ENCODE measurements around the gene DENND4B.
"Not testable (repeated sequence)": the region's sequence is repeated elsewhere in the genome, so short reads cannot be mapped to it uniquely, and the experiment has no call there.

The DENND4B gene

DNA sequence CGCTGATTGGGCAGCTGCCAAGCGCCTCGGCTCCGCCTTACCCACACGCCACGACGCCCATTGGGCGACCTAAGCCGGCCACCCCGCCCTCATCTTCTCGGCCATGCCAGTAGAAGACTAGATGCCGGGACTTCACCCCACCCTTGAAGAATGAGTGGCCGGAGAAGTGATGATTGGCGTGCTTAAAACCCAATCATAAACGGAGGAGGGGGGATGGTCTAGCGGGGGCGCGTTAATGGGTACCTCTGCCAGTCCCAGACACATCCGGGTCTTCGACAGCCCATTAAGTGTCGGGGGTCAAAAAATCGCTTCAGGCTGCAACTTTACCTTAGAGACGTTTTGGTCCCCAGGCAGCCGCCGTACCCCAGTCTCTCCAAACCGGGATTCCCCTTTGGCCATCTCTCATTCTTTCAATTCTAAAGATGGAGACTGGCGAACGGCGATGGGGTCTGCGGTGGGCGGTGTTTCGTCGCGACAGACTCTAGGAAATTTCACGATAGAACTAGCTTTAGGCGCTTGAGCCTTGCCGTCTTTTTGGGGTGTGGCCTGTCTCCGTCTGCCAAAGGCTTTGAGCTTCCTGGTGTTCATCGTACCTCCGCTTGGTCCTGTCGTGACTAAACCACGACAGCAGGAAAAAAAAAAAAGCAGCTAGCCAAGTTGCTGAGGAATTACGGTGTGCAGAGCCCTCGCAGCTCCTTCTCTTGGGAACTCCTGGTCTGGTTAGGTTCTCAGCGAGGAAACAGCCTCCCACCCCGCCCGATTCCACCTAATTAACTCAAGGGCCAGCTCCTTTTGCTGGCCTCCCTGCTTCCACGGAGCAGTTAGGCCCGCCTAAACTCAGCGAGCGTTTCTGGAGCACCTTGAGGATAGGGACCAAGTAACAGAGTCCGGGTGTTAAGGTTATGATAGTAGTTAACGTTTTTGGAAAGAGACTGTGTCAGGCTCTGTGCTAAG lies 23.3 kb downstream of the DENND4B start, which contains the start of gene GATAD2B:
GATAD2B (minus strand) TSS at position 1 of the 954 bp plus-strand sequence. CDS start 94,625 bp downstream, outside the sequence.
- DNase-seq, result peak; percentile 100

DNA sequence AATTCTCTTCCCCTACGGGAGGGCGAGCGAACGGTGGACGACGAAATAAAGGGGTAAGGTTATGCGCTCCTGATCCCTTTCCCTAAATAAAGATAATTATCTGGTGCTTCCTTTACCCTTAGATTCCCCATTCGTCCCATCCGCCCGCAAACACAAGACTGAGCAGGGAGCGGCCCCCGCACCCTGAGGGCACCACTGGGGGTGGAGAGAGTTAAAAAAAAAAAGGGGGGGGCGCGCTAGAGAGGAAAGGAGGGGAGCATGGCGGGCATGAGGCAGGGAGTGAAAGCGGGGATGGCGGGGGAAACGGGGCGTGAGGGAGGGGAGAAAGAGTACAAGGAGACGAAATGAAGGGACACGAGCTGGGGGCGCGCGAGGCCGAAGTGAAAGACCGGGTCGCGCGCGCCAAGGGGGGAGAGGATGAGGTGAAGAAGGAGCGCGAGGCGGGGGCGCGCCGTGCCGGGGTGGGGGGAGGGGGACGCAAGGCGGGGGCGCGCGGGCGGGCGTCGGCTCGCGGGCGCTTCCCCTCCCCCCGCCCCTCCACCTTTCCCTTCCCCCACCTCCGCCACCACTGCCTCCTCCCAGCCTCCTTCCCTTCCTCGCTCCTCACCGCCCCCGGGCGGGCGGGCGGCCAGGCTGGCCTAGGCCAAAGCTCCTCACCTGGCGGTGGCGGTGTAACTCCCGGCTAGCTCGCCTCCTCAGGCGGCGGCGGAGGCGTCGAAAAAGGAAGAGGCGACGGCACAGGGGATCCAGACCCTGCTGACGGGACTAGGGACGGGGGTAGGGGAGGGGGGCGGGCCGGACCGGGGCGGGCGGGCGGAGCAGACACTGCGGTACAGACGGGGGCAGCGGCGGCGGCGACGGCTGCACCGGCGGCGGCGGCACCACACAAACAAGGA lies 24.2 kb downstream of the DENND4B start:
- peak; percentile 59 for DNase-seq

GRCh38 chr1:153921803-153922075 lies 24.8 kb downstream of the DENND4B start:
- no peak for DNase-seq

DNA sequence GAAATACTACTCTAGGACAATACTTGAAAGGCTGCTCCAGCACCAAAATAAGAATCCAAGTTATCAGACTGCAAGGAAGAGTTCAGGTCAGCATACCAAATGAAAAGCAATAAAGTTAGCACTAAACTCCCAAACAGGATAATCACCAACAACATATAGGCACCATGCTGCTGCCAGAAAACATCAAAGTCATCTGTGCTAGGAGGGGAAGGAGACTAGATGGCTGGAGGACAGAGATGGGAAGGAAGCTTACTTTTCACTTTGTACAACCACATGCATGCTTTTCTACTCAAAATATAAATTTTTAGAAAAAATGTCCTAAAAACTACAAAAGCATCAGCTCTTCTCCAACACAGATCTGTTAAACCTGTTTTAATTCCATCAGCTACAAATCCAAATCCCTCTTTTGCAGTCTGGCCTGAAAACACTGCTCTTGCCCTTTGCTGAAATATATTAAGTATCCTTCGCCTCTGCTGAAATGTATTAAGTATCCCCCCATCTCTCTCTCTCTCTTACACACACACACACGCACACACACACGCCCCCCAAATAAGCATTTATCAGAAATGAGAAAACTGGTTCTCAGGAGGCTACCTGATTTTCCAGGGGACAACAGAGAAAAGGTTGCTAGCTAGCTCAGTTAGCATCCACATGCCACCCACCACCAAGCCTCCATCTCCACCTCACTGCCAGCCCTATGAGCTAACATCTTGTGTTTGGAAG lies 25.3 kb downstream of the DENND4B start:
- DNase-seq, result no peak

DNA sequence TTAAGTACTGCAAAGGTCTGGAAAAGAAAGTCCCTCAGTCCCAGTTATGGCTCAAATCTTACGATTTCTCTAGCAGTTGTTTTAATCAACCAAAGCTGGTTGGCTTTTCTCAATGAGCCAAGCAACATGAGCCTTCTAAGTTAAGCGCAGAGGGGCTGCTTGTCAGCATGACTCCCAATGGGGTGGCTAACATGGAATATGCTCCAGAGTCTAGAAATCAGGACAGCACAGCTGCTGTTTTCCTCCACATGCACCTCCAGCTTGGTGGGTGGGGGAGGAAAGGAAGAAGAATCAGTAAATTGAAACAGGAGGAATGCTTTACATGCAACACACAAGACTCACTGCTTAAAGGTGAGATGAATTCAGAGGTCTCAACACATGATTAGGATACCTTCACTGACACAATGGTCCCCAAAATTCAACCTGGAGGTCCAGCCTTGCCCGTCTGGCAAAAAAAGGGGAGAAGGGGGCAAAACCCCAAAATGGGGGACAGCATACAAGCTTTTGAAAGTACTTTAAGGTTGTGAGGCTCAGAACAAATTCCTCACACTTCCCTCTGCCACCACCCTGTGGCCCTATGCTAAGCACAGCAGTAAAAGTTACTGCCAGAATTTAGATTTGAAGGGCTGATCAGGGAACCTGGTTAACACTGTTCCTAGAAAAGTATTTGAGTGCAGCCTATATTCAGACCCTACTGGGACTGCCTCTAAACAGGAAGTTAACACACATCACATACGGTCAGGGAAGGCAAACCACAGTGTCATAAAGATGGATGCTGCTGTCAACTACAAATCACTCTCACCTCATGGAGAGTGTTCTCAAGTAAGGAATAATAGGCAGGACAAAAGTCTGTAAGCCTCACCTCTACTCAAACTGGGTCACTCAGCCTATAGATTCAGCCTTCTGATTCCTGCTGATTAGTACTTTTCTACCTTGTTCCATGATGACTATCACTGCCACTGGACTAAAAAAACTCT lies 26.4 kb downstream of the DENND4B start:
- DNase-seq, result no peak

DNA sequence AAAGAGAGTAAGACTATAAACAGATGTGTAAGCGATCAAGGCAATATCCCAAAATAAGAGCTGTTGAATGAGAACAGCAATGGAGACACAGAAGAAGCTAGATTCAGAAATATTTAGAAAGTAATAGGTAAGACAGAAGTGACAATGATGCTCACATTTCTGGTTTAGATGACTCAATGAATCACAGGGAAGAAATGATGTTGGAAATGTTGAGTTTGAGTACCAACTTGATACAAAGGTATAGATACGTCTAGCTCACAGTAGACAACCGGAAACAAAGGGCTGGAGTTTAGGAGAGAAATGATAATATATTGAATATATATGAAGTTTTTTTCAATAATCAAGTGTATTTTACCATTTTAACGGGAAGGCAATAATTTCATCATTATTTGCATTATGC lies 30.2 kb downstream of the DENND4B start:
- DNase-seq, result no peak

GRCh38 chr1:153912349-153912748 lies 34.2 kb downstream of the DENND4B start:
- DNase-seq, result no peak

DNA sequence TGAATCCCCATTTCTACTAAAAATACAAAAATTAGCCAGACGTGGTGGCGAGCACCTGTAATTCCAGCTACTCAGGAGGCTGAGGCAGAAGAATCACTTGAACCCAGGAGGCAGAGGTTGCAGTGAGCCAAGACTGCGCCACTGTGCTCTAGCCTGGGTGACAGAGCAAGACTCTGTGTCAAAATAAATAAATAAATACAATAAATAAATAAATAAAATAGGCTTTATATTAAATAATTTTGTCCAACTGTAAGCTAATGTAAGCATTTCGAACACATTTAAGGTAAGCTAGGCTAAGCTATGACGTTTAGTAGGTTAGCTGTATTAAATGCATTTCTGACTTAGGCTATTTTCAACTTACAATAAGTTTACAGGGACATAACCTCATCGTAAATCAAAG lies 36.0 kb downstream of the DENND4B start:
- not testable (repeated sequence) for DNase-seq

DNA sequence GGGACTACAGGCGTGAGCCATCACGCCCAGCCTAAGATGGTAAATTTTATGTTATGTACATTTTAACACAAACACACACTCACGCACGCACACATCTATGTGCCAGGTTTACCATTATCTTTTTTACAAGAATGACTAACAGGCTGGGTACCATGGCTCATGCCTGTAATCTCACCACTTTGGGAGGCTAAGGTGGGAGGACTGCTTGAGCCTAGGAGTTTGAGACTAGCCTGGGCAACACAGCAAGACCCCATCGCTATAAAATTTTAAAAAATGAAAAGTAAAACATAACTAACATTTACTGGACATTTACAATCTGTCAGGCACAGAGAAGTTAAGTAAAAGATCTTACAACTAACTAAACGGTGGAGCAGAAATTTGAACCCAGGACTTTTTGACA lies 38.4 kb downstream of the DENND4B start:
- no peak for DNase-seq

- no peak for DNase-seq
Measured at GRCh38 chr1:153907134-153907533, 39.4 kb downstream of the DENND4B start.

- DNase-seq, result no peak
Measured at GRCh38 chr1:153906396-153906795, 40.1 kb downstream of the DENND4B start.

DNA sequence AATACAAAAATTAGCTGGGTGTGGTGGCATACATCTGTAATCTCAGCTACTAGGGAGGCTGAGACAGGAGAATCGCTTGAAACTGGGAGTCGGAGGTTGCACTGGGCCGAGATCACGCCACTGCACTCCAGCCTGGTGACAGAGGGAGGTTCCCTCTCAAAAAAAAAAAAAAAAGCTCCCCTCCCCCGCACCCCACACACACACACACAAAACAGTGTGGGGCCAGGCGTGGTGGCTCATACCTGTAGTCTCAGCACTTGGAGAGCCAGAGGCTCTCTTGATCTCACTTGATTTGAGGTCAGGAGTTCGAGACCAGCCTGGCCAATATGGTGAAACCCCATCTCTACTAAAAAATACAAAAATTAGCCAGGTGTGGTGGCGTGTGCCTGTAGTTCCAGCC lies 40.6 kb downstream of the DENND4B start:
- DNase-seq, result not testable (repeated sequence)

DNA sequence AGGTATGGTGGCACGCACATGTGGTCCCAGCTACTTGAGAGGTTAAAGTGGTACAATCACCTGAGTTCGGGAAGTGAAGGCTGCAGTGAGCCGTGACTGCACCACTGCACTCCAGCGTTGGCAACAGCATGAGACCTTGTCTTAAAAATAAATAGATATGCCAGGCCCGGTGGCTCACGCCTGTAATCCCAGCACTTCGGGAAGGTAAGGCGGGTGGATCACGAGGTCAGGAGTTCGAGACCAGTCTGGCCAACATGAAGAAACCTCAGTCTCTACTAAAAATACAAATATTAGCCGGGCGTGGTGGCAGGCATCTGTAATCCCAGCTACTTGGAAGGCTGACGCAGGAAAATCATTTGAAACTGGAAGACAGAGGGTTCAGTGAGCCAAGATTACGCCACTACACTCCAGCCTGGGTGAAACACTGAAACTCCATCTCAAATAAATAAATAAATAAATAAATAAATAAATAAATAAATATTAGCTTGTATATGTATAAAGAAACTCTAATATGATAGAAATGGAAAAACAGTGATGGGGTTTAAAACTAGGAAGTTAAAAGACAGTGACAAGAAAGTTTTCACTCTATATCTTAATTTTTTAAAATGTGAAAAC lies 42.6 kb downstream of the DENND4B start:
- no peak for DNase-seq

- DNase-seq, result no peak
Measured at GRCh38 chr1:153899509-153899908, 47.0 kb downstream of the DENND4B start.

GRCh38 chr1:153895866-153896265 lies 50.7 kb downstream of the DENND4B start:
- DNase-seq, result not testable (repeated sequence)

DNA sequence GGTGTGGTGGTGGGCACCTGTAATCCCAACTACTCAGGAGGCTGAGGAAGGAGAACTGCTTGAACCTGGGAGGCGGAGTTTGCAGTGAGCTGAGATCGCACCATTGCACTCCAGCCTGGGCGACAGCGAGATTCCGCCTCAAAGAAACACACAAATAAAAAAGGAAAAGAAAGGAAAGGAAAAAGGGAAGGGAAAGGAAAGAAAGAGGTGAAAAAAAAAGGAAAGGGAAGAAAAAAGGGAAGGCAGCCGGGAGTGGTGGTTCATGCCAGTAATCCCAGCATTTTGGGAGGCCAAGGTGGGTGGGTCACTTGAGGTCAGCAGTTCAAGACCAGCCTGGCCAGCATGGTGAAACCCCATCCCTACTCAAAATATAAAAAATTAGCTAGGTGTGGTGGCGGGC lies 55.5 kb downstream of the DENND4B start:
- not testable (repeated sequence) for DNase-seq

DNA sequence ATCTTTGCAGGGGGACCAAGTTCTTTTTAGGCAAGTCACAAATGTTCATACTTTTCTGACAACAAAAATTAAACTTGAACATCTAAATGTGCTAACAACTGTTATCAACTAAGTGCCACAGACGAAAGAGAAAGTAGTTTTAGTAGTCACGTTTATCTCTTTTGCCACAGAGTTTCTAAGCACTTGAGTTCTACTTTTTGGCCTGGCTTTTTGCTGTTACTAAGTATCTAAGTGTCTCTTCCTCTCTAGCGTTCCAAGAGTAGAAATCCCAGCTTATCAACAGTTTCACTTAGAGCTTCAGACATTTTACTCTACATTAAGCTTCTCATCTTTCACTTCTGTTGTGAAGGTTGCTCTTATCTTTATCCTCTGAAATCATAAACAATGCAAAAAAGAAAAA lies 58.0 kb downstream of the DENND4B start:
- no peak for DNase-seq

- DNase-seq, result no peak
Measured at GRCh38 chr1:153886127-153886526, 60.4 kb downstream of the DENND4B start.

GRCh38 chr1:153883223-153883622 lies 63.3 kb downstream of the DENND4B start:
- no peak for DNase-seq

DNA sequence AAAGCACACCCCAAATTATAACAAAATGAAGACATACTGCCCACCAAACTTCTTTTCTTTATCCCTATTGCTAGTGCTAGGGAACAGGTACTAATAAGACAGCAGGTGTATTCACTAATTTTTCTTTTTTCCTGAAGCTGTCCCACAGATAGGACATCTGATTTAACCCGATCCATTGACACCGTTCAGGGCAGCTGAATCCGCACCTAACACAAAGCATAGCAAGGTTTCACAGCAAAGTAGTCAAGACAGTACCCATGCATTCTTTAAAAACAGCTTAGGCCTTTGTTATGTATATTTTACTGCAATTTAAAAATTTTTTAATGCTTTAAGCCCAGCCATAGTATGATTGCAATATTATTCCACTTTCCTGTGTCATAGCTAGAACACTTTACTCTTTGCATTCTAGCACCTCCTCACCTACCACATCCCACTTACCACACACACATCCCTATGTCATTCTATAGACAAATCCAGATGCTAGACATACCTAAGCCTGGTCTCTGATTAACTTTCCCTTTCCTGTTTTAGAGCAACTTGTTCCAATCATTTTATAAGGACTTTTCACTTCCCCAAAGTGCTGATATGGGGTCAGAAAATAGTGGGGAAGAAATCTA lies 64.1 kb downstream of the DENND4B start:
- no peak for DNase-seq

GRCh38 chr1:153881751-153882150 lies 64.8 kb downstream of the DENND4B start:
- no peak for DNase-seq

Data from stimulated activated CD4-positive, alpha-beta T cell treated with anti-CD3 and anti-CD28 coated beads, Interleukin-4, amount 100 ng/mL, for 24 hours (primary cell).